Measurements from ENCODE around the gene COL27A1.

COL27A1 gene

GRCh38 chr9:114238891-114239875 is 83.8 kb downstream of the COL27A1 start:
- in situ Hi-C loops (cut with MboI; ENCODE audit: low sequenced_read_pairs) = no loop called here

- in situ Hi-C loops (cut with MboI; ENCODE audit: low sequenced_read_pairs) = no loop called here
These were observed 84.9 kb downstream of the COL27A1 start for GRCh38 chr9:114240216-114240615.

GRCh38 chr9:114240647-114241558 is 85.6 kb downstream of the COL27A1 start:
- in situ Hi-C loops (cut with MboI; ENCODE audit: low sequenced_read_pairs) = no loop called here

- in situ Hi-C loops (cut with MboI; ENCODE audit: low sequenced_read_pairs) = no loop called here
These were observed 87.5 kb downstream of the COL27A1 start for GRCh38 chr9:114242837-114243236.

GRCh38 chr9:114243240-114243639 is 87.9 kb downstream of the COL27A1 start:
- in situ Hi-C loops (cut with MboI; ENCODE audit: low sequenced_read_pairs) = no loop called here

- in situ Hi-C loops (cut with MboI; ENCODE audit: low sequenced_read_pairs) = no loop called here
These were observed 89.2 kb downstream of the COL27A1 start for GRCh38 chr9:114244570-114244969.

GRCh38 chr9:114246558-114246957 is 91.2 kb downstream of the COL27A1 start:
- in situ Hi-C loops (cut with MboI; ENCODE audit: low sequenced_read_pairs) = no loop called here

- in situ Hi-C loops (cut with MboI; ENCODE audit: low sequenced_read_pairs) = no loop called here
These were observed 91.7 kb downstream of the COL27A1 start for GRCh38 chr9:114247077-114247476.

GRCh38 chr9:114247491-114247890 is 92.2 kb downstream of the COL27A1 start:
- in situ Hi-C loops (cut with MboI; ENCODE audit: low sequenced_read_pairs) = no loop called here

GRCh38 chr9:114248299-114248707 is 93.0 kb downstream of the COL27A1 start:
- in situ Hi-C loops (cut with MboI; ENCODE audit: low sequenced_read_pairs) = no loop called here

GRCh38 chr9:114249424-114250234 is 94.3 kb downstream of the COL27A1 start:
- in situ Hi-C loops (cut with MboI; ENCODE audit: low sequenced_read_pairs) = no loop called here

GRCh38 chr9:114250235-114250568 is 94.9 kb downstream of the COL27A1 start:
- in situ Hi-C loops (cut with MboI; ENCODE audit: low sequenced_read_pairs) = no loop called here

- in situ Hi-C loops (cut with MboI; ENCODE audit: low sequenced_read_pairs) = no loop called here
These were observed 95.3 kb downstream of the COL27A1 start for GRCh38 chr9:114250648-114251047.

- in situ Hi-C loops (cut with MboI; ENCODE audit: low sequenced_read_pairs) = no loop called here
These were observed 97.1 kb downstream of the COL27A1 start for GRCh38 chr9:114252394-114252793.

- in situ Hi-C loops (cut with MboI; ENCODE audit: low sequenced_read_pairs) = no loop called here
These were observed 101.5 kb downstream of the COL27A1 start for GRCh38 chr9:114256827-114257328.

- in situ Hi-C loops (cut with MboI; ENCODE audit: low sequenced_read_pairs) = no loop called here
These were observed 102.9 kb downstream of the COL27A1 start for GRCh38 chr9:114258218-114258617.

GRCh38 chr9:114258866-114259797 is 103.8 kb downstream of the COL27A1 start:
- in situ Hi-C loops (cut with MboI; ENCODE audit: low sequenced_read_pairs) = no loop called here

- in situ Hi-C loops (cut with MboI; ENCODE audit: low sequenced_read_pairs) = no loop called here
These were observed 104.6 kb downstream of the COL27A1 start for GRCh38 chr9:114259798-114260523.

GRCh38 chr9:114261026-114261425 is 105.7 kb downstream of the COL27A1 start:
- in situ Hi-C loops (cut with MboI; ENCODE audit: low sequenced_read_pairs) = no loop called here
